ENCODE data around the gene ARHGAP24.

GRCh38 chr4:85573270-85573669 is 98.3 kb downstream of the ARHGAP24 start:
- TF ChIP-seq, protein P1, sequence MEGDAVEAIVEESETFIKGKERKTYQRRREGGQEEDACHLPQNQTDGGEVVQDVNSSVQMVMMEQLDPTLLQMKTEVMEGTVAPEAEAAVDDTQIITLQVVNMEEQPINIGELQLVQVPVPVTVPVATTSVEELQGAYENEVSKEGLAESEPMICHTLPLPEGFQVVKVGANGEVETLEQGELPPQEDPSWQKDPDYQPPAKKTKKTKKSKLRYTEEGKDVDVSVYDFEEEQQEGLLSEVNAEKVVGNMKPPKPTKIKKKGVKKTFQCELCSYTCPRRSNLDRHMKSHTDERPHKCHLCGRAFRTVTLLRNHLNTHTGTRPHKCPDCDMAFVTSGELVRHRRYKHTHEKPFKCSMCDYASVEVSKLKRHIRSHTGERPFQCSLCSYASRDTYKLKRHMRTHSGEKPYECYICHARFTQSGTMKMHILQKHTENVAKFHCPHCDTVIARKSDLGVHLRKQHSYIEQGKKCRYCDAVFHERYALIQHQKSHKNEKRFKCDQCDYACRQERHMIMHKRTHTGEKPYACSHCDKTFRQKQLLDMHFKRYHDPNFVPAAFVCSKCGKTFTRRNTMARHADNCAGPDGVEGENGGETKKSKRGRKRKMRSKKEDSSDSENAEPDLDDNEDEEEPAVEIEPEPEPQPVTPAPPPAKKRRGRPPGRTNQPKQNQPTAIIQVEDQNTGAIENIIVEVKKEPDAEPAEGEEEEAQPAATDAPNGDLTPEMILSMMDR (IDR thresholded peaks at IDR 0.05): no peak
- no peak for TF ChIP-seq POLR2A (IDR thresholded peaks at IDR 0.05)

Measured in esophagus squamous epithelium (tissue), 4 donors.